GM21423 (cell line): ENCODE results near the gene HBG1.
"Not testable (repeated sequence)": the region's sequence is repeated elsewhere in the genome, so short reads cannot be mapped to it uniquely, and the experiment has no call there.

ENCODE experiments used
- ATAC-seq: cut with Tn5 transposase; IDR thresholded peaks from one replicate; pipeline ENCODE4 v1.9.1; 2021; ENCODE audit warnings: mild to moderate bottlenecking, moderate library complexity; ENCODE audit not compliant: unreplicated experiment

HBG1 gene

GRCh38 chr11:5277807-5278382 is 28.2 kb upstream of the HBG1 start:
- ATAC-seq: no peak

- no peak for ATAC-seq
These were observed 27.0 kb upstream of the HBG1 start for GRCh38 chr11:5276697-5277096.

GRCh38 chr11:5275369-5276110 is 25.9 kb upstream of the HBG1 start:
- ATAC-seq: no peak

- no peak for ATAC-seq
These were observed 24.7 kb upstream of the HBG1 start for GRCh38 chr11:5274395-5274794.

GRCh38 chr11:5272395-5273017 is 22.8 kb upstream of the HBG1 start:
- ATAC-seq: no peak

GRCh38 chr11:5269715-5270147 is 20.1 kb upstream of the HBG1 start, which contains the start of gene HBE1:
Gene HBE1, minus strand, starts transcription at chr11:5269945. Its CDS starts 55 bp downstream, at chr11:5269890.
- ATAC-seq: no peak

GRCh38 chr11:5267033-5267563 is 17.4 kb upstream of the HBG1 start:
- no peak for ATAC-seq

GRCh38 chr11:5266609-5267008 is 17.0 kb upstream of the HBG1 start:
- no peak for ATAC-seq

GRCh38 chr11:5265832-5266231 is 16.2 kb upstream of the HBG1 start:
- no peak for ATAC-seq

- no peak for ATAC-seq
These were observed 9.0 kb upstream of the HBG1 start for GRCh38 chr11:5258543-5259262.

- ATAC-seq: no peak
These were observed 7.6 kb upstream of the HBG1 start for GRCh38 chr11:5257296-5257695.

GRCh38 chr11:5254646-5255413 is 5.2 kb upstream of the HBG1 start, which contains the start of gene HBG2:
Gene HBG2, minus strand, starts transcription at chr11:5254781. Its CDS starts 53 bp downstream, at chr11:5254728.
- ATAC-seq: not testable (repeated sequence)

GRCh38 chr11:5254023-5254422 is 4.4 kb upstream of the HBG1 start:
- not testable (repeated sequence) for ATAC-seq

- not testable (repeated sequence) for ATAC-seq
These were observed 3.8 kb upstream of the HBG1 start for GRCh38 chr11:5253440-5253839.

GRCh38 chr11:5252919-5253265 is 3.2 kb upstream of the HBG1 start:
- no peak for ATAC-seq

GRCh38 chr11:5252192-5252918 is 2.7 kb upstream of the HBG1 start:
- ATAC-seq: no peak

GRCh38 chr11:5251746-5252145 is 2.1 kb upstream of the HBG1 start:
- no peak for ATAC-seq

GRCh38 chr11:5250543-5251204 is 1.0 kb upstream of the HBG1 start:
- ATAC-seq: no peak

GRCh38 chr11:5248498-5248897 is 1.2 kb downstream of the HBG1 start:
- ATAC-seq: not testable (repeated sequence)
